HUES48 (cell line): ENCODE measurements around the gene WNK2.
"Not testable (repeated sequence)": the region's sequence is repeated elsewhere in the genome, so short reads cannot be mapped to it uniquely, and the experiment has no call there.

Experiments used
- H3K27ac ChIP-seq: one replicate; pipeline ENCODE4 v1.7.0; 2013; ENCODE audit warnings: low read depth, low read length, inconsistent platforms
- H3K27me3 ChIP-seq: 2 replicates; pipeline ENCODE4 v1.6.1; 2013; ENCODE audit warnings: mild to moderate bottlenecking, low read length; ENCODE audit not compliant: control insufficient read depth, insufficient read depth
- H3K36me3 ChIP-seq: 2 replicates; pipeline ENCODE4 v1.6.1; 2013; ENCODE audit warnings: low read length; ENCODE audit not compliant: control insufficient read depth, insufficient read depth
- H3K4me1 ChIP-seq: 2 replicates; pipeline ENCODE4 v1.6.1; 2013; ENCODE audit warnings: mild to moderate bottlenecking, low read length; ENCODE audit not compliant: control insufficient read depth, insufficient read depth
- H3K4me3 ChIP-seq: 2 replicates; pipeline ENCODE4 v1.5.1; 2013; ENCODE audit warnings: mild to moderate bottlenecking, low read depth, low read length
- H3K9ac ChIP-seq: 2 replicates; pipeline ENCODE4 v1.6.1; 2013; ENCODE audit warnings: mild to moderate bottlenecking, low read depth, low read length, moderate library complexity
- H3K9me3 ChIP-seq: 2 replicates; pipeline ENCODE4 v1.6.1; 2013; ENCODE audit warnings: low read length; ENCODE audit not compliant: control insufficient read depth, insufficient read depth

Gene WNK2

DNA sequence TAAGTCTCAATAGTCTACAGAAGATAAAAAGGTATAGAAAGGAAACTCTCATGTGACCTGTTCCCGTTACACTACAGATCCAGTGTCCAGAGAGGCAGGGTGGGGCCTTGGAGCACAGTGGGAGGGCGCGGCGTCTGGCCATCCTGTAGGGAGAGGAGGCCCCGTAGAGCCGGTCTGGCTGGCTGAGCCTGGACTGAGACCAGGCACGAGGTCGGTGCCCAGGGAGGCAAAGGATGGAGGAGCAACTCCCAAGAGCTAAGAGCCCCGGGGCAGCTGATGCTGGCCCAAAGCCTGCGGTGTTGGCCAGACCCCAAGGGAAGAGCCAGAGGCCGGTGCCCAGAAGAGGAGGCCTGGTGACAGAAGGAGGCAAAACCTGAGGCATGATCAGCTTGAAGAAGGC, 158.5 kb downstream of the WNK2 start:
- peaks cover 25% of the 10 kb centered on the region for H3K9me3 ChIP-seq

DNA sequence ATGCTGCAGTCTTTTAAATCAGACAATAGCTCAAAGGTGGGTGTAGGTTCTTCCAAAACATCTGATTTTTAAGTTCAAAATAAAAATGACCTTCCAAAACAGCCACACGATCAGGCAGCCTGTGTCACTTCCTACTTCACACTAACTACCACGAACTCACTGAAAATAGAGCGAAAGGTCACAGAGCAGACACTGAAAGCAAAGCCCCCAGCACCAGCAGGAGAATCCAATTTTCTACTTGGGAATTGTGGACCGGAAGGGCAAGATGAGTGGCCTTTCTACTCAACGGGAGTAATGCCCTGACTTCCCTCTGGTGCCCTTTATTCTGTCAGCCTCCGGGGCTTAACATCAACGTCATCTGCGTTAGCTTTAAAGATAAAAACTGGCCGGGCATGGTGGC, 159.7 kb downstream of the WNK2 start:
- 0 out of 2 replicates have a peak overlapping the region, but pooled peaks have one; percentile 36 for H3K9ac ChIP-seq
- H3K9me3 ChIP-seq, result peaks cover 15% of the 10 kb centered on the region
- 0 out of 2 replicates have a peak, but pooled peaks cover 8% of the 10 kb centered on the region for H3K36me3 ChIP-seq
- no peak overlapping the region for H3K27ac ChIP-seq
- H3K27me3 ChIP-seq, result no peaks in the 10 kb centered on the region
- no peak overlapping the region; the same call in 1 of the 2 replicates for H3K4me3 ChIP-seq
- H3K4me1 ChIP-seq, result peaks cover 29% of the 10 kb centered on the region

More for the DNA sequence above, 158.5 kb downstream of the WNK2 start:
- Histone ChIP-seq H3K4me1 (peaks cover 29% of the 10 kb centered on the region), H3K36me3 (peaks cover 12% of the 10 kb centered on the region; the same call in 1 of the 2 replicates)
- not testable (repeated sequence) for H3K27ac ChIP-seq, H3K27me3 ChIP-seq, H3K9ac ChIP-seq, H3K4me3 ChIP-seq

DNA sequence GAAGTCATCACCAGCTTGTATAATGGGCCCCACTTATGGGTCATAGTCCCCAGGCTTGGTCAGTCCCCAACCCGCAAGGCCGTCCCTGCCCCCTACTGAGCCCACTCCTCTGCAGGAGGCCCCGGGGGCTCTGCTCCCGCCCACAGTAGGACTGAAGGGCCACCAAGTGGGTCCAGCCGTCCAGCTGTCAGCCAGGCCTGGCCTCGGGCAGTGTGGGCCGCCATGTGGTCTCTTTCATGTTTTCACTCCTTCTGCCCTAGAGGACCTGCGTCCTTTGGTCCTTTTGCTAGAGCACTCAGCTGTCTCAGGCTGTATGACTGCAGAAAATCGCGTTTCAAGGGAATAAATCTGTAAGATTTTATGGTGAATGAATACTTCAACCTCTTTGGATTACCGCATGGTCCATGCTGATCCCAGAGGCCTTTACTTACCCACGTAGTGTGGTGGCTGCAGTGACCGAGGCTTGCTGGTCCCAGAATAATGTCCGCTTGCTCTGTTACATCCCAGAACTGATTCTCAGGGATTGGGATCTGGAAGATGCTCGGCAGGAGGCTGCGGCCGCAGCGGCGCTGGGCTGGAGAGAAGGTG, 161.8 kb downstream of the WNK2 start:
- H3K36me3 ChIP-seq, result peaks cover 3% of the 10 kb centered on the region; the same call in 1 of the 2 replicates
- H3K9me3 ChIP-seq, result no peaks in the 10 kb centered on the region
- H3K4me1 ChIP-seq, result peaks cover 29% of the 10 kb centered on the region
- no peaks in the 10 kb centered on the region for H3K27me3 ChIP-seq
- H3K9ac ChIP-seq, result peak overlapping the region; percentile 62
- H3K27ac ChIP-seq, result peak overlapping the region; percentile 42
- peak overlapping the region; percentile 76 for H3K4me3 ChIP-seq

DNA sequence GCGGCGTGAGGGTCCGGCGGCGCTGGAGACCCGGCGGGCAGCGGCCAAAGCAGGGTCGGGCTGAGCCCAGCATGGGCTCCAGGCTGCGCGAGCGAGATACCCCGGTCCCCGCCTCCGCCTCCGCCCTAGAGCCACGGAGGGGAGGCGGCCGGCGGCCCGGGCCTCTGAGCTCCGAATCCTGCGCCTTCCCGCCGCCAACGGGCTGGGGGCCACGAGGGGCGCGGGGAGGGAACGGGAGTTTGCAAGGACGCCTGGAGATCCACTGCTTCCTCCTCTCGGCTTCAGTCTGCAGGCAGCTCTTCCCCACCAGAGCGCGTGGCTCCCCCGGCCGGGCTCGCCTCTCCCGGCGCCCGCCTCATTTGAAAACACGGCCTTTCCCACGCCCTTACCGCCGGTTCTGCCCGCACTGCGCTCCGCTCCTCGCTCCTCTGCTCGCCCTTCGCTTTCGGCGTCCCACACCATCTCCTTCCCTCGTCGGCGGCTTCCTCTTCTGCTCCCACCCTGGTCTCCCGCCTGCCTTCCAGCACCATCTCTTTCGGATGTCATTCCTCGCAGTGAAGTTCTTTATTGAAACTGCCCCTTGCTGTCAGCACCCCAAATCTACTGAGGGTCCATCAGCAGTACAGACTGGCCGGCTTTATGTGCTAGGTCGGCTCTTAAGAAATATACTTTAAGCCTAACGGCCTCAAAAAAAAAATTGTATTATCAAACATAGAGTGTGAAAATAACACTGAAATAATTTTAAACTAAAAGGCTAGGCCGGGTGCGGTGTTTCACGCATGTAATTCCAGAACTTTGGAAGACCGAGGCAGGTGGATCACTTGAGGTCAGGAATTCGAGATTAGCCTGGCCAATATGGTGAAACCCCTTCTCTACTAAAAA, 162.5 kb downstream of the WNK2 start:
- Histone ChIP-seq H3K4me1 (peaks cover 29% of the 10 kb centered on the region), H3K36me3 (peaks cover 7% of the 10 kb centered on the region; the same call in 1 of the 2 replicates), H3K9me3 (no peaks in the 10 kb centered on the region), H3K27ac (peak overlapping the region; percentile 42), H3K9ac (peak overlapping the region; percentile 62), H3K27me3 (no peaks in the 10 kb centered on the region), H3K4me3 (peak overlapping the region; percentile 76)

DNA sequence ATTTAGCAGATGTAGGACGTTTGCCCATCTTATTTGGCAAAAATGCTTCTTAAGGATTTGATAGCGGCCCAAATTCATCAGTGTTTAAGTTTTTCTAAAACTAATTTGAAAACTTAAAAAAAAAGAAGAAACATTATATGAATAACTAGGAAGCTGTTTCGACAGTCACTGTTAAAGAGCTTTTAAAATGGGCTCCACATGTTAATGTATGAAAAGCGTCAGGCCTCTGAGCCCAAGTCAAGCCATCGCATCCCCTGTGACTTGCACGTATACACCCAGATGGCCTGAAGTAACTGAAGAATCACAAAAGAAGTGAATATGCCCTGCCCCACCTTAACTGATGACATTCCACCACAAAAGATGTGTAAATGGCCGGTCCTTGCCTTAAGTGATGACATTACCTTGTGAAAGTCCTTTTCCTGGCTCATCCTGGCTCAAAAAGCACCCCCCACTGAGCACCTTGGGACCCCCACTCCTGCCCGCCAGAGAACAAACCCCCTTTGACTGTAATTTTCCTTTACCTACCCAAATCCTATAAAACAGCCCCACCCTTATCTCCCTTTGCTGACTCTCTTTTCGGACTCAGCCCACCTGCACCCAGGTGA, 163.5 kb downstream of the WNK2 start:
- H3K27me3 ChIP-seq, H3K9me3 ChIP-seq, H3K36me3 ChIP-seq: not testable (repeated sequence)
- Histone ChIP-seq H3K9ac (peak overlapping the region; percentile 27; the same call in 1 of the 2 replicates), H3K27ac (peak overlapping the region; percentile 66), H3K4me3 (peak overlapping the region; percentile 76), H3K4me1 (peaks cover 29% of the 10 kb centered on the region)

DNA sequence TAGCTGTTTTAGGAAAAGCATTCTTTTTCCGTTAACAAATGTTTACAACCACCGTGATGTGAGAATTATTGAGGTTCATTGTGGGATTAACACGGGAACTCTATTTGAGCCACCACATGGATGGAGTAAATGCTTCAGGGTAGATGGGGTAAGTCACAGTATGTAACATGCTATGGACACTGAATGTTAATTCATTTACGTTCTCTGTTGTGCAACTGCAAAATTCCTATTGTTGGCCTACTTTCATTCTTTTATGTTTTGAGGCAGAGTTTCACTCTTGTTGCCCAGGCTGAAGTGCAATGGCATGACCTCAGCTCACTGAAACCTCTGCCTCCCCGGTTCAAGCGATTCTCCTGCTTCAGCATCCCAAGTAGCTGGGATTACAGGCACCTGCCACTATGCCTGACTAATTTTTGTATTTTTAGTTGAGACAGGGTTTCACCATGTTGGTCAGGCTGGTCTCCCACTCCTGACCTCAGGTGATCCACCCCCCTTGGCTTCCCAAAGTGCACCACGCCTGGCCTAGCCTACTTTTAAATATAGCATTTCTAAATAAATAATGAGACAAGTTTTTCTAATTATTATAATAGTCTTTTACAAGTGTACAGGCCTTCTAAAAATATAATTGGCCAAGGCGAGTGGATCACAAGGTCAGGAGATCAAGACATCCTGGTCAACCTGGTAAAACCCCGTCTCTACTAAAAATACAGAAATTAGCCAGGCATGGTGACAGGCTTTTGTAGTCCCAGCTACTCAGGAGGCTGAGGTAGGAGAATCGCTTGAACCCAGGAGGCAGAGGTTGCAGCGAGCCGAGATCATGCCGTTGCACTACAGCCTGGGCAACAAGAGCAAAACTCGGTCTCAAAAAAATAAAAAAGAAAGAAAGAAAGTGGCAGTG, 169.7 kb downstream of the WNK2 start:
- H3K27ac ChIP-seq, result peak overlapping the region; percentile 11

DNA sequence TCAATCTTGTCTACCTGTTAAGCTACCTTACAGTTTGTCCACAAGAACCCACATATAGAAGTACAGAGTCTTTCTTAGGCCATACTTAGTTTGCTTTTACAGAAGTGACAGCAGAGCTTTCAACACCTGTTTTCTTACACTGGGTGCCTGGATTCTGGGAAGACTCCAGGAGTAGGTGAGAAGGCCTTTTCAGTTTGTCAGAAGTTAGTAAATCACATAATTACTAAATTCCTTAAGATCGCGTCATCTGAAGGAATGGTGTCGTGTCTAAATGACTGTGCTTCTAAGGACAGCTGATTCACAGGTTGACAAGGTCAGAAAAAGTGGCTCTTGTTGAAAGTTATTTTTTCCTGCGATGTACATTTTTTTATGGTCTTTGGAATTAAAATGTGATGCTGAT, 170.5 kb downstream of the WNK2 start:
- Histone ChIP-seq H3K4me3 (peak overlapping the region; percentile 35; the same call in 1 of the 2 replicates), H3K36me3 (peaks cover 70% of the 10 kb centered on the region), H3K9ac (no peak overlapping the region), H3K4me1 (peaks cover 27% of the 10 kb centered on the region), H3K27ac (peak overlapping the region; percentile 21), H3K27me3 (no peaks in the 10 kb centered on the region), H3K9me3 (peaks cover 9% of the 10 kb centered on the region)

More for the DNA sequence above, 169.7 kb downstream of the WNK2 start:
- not testable (repeated sequence) for H3K27me3 ChIP-seq, H3K9me3 ChIP-seq
- Histone ChIP-seq H3K4me1 (peaks cover 27% of the 10 kb centered on the region), H3K36me3 (peaks cover 63% of the 10 kb centered on the region), H3K4me3 (peak overlapping the region; percentile 35), H3K9ac (0 out of 2 replicates have a peak overlapping the region, but pooled peaks have one; percentile 4)

DNA sequence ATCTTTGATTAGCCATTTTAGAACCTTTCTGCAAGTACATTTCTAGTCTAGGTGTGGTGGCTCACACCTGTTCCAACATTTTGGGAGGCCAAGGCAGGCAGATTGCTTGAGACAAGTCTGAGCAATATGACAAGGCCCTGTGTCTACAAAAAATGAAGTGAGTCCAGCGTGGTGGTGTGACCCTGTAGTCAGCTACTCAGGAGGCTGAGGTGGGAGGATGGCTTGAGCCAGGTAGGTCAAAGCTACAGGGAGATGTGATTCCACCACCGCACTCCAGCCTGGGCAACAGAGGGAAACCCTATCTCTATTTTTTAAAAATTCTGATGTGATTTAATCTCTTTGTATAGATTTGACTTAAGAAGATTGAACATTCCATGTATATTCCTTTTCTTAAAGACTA, 171.9 kb downstream of the WNK2 start:
- no peak overlapping the region for H3K27ac ChIP-seq
- peaks cover 27% of the 10 kb centered on the region for H3K4me1 ChIP-seq
- no peak overlapping the region for H3K4me3 ChIP-seq
- no peaks in the 10 kb centered on the region for H3K27me3 ChIP-seq
- H3K9ac ChIP-seq, result no peak overlapping the region
- H3K9me3 ChIP-seq, result peaks cover 20% of the 10 kb centered on the region
- peaks cover 80% of the 10 kb centered on the region for H3K36me3 ChIP-seq

DNA sequence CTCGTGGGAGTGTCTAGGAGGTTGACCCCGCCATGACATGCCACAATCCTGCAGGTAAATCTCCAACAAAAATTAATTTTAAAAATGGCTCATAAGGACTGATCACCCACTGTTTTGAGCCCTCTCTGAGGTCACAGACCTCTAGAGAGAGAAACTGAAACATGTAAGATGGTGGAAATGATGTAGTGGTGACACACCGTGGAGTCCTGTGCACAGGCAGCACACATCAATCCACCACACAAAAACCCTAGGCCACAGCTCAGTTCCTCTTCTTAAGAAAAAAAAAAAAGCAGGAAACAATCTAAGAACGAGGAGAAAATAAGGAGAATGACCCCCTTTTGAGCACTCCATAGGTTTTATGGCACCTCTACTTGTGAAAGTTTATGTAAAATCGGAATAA, 173.7 kb downstream of the WNK2 start:
- H3K9me3 ChIP-seq, result peaks cover 31% of the 10 kb centered on the region
- no peaks in the 10 kb centered on the region for H3K27me3 ChIP-seq
- peaks cover 90% of the 10 kb centered on the region for H3K36me3 ChIP-seq
- no peak overlapping the region; the same call in 1 of the 2 replicates for H3K9ac ChIP-seq
- peaks cover 27% of the 10 kb centered on the region for H3K4me1 ChIP-seq
- H3K4me3 ChIP-seq, result no peak overlapping the region
- no peak overlapping the region for H3K27ac ChIP-seq

DNA sequence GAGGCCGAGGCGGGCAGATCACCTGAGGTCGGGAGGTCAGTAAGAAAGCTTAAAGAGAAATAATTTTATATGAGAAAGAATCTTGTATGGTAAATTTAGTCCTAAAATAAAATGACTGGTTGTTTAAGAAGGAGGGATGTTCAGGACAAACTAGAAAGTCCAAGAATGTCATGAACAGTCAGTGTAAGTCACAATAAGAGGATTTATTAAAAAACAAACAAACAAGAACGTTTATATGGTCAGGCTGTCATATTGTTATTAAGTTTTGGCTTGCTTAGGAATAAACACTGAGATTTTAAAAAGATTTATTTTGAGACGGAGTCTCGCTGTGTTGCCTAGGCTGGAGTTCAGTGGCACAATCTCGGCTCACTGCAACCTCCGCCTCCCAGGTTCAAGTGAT, 176.0 kb downstream of the WNK2 start:
- Histone ChIP-seq H3K36me3 (peaks cover 87% of the 10 kb centered on the region), H3K4me1 (peaks cover 10% of the 10 kb centered on the region; the same call in 1 of the 2 replicates), H3K9me3 (peaks cover 31% of the 10 kb centered on the region)
- not testable (repeated sequence) for H3K4me3 ChIP-seq, H3K27me3 ChIP-seq, H3K27ac ChIP-seq, H3K9ac ChIP-seq
